ENCODE measurements around the gene ARHGEF1.

DNA sequence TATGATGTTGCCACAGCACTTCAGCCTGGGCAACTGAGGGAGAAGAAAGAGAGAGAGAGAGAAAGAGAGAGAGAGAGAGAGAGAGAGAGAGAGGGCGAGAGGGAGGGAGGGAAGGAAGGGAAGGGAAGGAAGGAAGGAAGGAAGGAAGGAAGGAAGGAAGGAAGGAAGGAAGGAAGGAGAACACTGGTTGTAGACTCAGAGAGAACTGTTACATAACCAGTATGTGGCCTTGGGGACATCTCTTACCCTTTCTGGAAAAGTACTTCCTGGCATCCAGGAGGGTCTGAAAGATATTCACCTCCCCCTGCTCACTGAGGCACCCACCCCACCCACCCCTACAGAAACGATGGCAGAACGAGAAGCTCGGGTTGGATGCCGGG, 2.7 kb upstream of the ARHGEF1 start:
- TF ChIP-seq YY1 (IDR thresholded peaks at IDR 0.05; ENCODE audit: insufficient read depth, insufficient read length) (no peak), SUZ12 (IDR thresholded peaks at IDR 0.05; ENCODE audit: extremely low read depth, insufficient read depth, insufficient read length) (no peak)
